ENCODE results near the gene FAM120B.
A peak's percentile ranks its signal among the peaks of the same experiment; 100 is the strongest.

FAM120B gene

DNA sequence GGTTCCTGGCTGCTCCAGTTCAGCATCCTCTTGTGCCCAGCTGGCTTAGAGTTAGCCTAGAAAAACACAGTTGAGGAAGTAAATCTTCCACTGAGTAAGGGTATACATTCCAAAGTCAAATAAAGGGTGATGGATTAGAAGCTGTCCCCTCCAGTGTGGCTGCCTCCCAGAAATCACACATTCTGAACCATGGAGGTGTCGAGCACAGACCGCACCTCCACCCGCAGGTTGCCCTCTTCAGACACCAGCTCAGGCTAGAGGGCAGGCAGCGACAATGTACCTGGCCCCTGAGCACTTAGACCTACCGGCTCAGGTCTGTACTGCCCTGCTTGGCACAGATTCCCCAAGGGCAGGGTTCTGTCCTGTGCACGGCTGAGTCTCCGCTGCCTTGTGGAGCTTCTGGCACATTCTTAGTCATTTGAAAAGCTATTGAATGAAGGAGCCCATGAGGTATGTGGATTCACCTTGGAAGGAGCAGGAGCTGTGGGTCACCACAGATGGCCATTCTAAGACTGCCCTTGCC, 118.1 kb downstream of the FAM120B start:
- DNase-seq, result no peak

DNA sequence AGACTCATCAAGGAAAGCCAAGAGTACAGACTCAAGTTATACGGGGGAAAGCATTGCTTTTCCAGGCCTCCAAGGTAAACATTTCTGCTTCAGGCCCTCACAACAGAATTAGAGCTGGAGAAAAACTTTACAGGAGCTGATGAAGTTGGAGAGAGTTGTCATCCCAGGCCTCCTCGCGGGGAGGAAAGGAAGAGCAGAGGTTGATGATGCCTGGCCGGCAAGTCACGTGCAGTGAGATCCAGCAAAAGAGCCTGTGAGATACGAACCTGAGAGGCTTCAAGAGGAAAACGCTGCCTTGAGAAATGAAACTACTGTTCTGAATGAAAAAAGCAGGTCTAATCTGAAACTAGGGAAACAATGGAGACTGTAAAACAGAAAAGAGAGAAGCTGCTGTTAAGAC, 122.9 kb downstream of the FAM120B start:
- no peak for DNase-seq

DNA sequence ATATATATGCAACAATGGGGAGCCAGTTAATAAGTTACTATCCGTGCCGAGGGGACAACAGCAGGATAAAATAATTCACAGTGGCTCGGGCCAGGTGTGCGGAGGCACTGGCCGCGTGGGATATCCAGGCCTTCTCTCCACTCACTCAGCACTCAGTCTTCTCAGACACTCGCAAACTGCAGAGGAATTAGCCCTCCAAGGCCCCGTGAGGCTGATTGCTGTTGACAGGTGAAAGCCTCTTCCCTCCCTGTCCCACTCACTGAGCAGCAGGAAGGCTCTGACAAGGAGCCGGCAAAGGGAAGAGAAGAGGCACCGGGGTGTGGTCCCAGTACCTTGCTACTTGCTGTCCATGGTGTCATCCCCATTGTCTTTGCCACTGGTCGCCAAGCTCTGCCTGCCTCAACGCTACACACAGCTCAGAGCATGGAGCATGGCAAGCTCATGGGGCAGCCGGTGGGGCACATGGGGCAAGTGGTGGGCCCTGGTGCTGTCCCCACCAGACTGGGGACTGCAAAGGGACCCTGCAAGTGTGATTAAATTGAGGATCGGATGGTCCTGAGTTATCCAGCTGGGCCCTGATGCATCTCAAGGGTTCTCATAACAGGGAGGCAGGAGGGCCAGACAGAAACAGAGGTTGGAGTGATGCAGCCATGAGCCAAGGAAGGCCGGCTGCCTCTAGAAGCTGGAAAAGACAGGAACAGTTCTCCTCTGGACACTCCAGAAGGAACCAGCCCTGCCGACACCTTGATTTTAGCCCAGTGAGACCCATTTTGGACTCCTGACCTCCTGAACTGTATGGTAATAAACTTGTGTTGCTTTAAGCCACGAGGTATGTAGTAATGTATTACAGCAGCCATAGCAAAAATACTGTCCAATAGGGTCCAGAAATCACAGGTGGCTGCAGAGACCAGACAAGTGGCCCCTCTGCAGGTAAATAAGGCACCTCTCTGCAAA, 126.9 kb downstream of the FAM120B start:
- DNase-seq, result no peak

DNA sequence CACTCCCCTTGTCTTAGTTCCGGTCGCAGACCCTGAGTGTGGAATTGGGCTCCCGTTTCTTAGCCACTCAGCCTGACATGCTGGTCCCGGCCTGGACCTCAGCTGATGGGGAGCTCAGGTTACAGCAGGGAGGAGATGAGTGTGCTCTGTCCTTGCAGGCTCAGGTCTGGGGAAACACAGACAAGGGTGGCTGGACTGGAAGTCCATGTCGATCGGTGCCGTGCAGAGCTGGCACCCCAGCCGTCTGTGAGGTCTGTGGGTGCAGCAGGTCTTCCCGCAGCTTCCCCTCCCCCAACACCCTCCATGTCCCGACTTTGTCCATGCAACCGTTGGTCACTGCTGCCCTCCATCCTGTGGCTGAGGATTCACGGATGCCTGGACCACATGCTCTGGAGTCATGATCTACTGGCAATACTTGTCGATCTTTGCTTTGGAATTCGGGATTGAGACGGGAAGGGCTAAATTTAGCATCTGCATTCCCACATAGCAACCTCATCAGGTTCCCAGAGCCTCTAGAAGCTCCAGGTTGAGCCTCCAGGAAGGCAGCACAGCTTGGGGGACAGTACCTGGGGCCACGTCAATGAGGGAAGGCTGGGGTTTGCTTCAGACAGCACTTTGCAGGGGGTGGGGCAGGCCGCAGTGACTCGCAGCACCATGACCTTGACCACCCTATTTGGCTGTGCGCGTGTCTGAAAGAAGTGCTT, 127.7 kb downstream of the FAM120B start:
- DNase-seq, result no peak

DNA sequence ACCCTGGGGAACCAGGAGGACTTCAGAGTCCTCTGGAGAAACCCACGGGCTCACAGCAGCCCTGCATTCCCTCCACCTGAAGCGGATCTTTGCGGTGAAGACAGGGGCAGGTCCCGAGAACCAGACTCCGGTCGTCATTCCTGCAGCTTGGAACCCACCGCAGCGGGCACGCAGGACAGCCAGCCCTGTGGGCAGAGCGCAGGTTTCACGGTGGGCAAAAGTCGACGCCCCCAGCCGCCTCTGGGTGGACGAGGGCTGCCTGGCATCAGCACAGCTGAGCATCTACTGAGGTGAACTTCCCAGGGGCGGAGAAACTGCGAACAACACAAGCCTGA, 128.2 kb downstream of the FAM120B start:
- DNase-seq, result no peak

DNA sequence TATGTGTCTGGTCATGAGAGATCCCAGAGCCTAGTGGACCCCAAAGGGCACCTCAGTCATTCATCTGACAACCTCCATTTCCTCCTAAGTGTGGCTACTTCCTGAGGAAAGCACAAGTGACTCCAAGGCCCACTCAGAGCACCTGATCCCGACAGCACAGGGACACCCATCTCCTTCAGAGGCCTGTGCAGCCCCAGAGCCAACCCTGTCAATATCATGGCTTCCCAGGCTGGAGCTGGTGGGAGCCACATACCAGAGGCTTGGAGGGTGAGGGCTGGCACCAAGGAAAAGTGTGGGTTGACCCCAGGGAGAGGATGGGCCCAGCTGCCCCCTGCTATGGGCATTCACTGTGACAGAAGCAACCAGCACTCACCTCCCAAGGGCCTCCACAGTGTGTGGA, 129.2 kb downstream of the FAM120B start:
- DNase-seq, result no peak

DNA sequence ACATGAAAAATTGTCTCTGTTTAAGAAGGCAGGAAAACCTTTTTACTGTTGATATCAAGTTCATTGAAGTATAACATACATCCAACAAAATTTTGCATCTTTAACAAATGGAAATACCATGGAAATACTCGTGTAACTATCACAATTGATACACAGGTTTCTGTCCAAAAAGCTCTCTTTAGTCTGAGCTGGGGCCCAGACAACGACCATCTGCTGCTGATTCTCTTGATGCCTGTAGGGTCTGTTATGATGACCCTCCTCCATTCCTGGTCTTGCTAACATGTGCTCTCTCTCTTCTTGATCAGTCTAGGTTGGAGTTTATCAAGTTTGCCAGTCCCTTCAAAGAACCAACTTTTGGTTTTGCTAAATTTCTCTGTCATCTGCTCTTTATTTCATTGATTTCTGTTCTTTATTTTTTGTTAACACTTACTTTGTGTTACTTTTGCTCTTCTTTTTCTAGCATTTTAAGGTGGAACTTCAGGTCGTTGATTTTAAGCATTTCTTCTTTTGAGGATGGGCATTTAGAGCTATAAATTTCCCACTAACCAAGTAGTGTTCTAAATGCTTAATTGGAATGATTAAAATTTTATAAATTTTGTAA, 129.8 kb downstream of the FAM120B start:
- no peak for DNase-seq

DNA sequence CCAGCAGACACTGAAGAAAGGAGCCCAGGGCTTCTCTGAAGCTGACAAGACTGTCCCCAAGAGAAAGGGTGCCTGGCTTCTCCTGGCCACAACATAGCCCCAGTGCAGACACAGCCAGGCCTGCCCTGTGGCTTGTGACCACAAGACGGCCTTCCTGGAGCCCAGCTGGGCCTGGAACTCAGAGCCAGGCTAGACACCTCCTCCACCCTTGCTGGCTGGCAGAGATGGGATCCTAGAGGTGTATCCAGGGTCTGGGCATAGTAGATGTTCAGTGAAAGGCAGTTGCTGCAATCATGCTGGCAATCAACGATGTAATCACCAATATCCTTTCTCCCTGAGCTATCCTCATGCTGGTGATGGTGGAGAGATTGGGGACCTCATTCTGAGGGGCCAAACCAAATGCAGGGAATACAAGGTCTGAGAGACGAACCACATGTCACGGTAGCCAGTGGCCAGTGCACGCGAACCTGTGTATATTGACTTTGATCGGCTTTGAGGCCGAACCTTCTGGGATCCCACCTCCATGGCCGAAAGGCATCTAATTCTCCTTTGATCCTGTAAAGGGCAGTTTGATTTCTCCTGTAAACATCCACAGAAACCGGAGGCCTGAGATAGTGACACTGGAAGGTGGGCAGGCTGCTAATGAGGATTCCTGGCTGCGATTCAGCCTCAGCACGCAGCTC, 131.3 kb downstream of the FAM120B start:
- DNase-seq, result no peak

DNA sequence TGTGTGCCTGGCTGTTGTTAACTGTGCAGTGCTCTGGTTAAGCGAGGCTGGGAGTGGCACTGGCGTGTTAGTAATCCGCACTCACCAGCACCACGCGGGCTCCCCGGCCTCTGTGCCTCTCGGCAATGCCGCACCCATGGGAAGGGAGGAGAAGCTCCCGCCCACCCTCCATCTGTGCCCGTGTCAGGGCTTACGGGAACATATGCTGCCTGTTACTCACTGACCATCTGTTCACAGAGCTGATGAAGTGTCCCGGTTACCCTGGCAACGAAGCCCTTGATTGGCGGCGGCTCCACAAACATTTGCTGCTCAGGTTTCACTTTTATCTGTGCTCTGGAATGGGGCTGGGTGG, 131.8 kb downstream of the FAM120B start:
- DNase-seq, result peak; percentile 27

DNA sequence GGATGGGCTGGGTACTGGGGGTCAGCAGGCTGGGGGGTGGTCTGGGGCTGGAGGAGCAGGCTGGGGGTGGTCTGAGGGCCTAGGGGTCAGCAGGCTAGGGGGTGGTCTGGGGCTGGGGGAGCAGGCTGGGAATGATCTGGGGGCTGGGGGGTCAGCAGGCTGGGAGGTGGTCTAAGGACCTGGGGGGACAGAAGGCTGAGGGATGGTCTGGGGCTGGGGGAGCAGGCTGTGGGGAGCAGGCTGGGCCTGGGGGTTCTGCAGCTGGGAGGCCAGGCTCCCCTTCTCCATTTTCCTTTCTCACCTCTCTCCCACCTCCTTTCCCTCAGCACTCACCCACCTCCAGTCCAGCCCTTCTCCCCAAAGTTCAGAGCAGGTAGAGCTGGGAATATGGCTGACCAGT, 132.3 kb downstream of the FAM120B start:
- DNase-seq, result no peak

DNA sequence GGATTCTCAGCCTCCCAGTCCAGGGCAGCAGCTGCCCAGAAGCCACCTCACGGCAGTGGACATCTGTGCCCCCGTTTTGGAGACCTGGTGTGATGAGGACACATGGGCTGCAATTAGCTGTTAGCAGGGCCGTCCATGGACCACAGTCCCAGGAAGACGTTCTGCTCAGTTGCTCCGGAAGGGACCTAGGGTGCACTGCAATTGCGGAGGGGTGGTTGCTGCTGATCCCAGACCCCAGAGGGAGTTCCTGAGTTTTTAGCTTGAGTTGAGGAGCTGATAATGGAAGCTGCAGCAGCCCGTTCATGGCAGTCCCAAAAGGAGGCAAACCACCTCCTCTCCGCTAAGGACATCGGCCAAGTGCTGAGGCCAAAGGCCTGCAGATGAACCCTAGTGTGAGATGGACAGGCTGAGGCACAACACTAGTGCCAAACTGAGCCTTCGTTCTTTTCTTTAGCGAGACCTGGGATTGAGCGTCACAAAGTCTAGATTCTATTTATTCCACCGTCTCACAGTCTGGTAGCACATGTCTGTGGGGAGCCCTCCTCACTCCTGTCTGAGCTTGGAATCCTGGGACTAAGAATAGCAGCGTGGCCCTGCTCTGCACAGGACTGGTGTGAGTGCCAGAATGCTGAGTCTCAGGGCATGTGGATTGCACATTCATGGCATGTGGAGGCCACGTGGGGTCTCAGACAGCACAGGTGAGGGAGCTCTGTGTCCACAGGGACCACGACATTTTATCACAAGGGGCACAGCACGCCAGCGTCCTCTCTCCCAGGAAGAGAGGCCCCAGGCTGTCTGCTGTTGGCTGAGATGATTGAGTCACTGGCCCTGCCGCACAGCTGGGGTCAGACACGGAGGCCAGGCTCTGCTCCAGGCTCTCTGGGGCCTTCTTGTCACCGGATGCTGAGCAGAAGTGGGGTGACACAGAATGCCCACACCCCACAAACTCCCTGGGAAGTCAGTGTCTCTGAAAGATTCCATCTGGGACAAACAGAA, 133.1 kb downstream of the FAM120B start:
- no peak for DNase-seq

DNA sequence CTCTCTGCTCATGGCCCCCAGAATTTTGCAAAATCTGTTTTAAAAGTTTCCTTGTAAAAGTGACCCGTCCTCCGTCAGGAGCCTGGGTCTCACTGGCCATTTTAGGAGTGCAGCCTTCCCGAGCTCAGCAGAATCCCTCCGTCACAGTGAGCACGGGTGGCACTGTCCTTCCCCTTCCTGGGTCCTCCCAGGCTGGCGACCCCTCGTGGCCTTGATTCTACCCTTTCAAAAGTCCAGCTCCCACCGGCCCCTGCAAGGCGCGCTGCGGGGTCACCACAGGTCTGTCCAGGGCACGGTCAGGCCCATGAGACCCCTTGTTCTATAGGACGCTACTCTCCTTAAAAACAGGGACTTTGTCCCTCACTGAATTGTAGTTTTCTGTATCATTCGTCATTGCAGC, 133.9 kb downstream of the FAM120B start:
- no peak for DNase-seq

DNA sequence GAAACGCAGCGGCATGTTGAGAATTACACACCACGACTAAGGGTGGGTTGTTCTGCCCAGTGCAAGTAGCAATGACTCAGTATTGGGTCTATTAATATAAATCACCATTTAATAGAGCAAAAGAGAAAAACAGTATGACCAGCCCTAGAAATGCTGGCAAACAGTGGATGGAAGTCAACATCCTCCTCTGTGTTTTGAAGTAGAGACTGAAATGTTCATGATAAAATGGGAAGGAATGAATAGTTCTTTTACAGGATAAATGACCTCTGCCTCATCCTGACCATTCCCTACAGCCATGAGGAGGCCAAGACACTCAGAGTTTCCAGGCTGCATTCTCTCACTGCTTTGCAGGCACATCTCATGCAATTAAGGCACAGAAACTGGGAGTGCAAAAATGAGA, 134.8 kb downstream of the FAM120B start:
- DNase-seq, result no peak

DNA sequence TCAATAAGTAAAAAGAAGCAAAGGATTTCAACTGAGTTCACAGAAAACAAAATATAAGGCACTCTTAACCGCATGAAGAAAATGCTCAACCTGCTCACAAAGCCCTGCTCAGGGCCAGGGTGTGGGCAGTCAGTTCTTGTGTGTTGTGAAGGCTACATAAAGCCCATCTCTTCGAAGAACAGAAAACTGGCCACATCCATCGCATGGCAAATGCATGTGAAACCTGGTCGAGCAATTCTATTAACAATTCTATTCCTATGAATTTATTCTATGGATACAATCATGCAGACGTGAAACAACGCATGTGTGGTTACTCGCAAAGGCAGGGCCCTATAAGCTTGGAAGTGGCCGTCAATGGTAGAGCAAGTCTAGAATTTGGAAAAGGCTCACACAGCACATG, 136.0 kb downstream of the FAM120B start:
- no peak for DNase-seq

DNA sequence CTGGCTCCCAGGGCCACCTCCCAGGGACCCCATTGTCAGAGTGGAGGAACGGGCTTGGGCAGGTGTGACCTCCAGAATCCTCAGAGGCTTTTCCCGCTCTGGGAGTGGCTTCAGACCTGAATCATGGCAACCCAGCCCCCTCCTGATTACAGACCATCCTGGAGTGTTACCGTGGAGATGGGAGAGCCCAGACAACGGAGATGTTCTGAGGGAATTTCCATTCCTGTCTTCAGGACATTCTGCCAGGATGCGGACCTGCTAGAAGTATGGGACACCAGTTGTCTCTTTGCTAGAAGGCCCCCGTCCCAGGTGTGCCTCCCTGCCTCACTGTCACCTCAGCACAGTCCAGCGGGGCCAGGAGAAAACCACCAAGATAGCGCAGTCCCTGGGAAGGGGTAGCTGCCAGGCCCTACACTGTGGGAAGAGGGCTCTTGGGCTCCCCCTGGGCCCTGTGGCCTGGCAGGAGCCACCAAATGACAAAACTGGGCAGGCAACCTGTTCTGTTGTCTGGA, 136.6 kb downstream of the FAM120B start:
- no peak for DNase-seq

DNA sequence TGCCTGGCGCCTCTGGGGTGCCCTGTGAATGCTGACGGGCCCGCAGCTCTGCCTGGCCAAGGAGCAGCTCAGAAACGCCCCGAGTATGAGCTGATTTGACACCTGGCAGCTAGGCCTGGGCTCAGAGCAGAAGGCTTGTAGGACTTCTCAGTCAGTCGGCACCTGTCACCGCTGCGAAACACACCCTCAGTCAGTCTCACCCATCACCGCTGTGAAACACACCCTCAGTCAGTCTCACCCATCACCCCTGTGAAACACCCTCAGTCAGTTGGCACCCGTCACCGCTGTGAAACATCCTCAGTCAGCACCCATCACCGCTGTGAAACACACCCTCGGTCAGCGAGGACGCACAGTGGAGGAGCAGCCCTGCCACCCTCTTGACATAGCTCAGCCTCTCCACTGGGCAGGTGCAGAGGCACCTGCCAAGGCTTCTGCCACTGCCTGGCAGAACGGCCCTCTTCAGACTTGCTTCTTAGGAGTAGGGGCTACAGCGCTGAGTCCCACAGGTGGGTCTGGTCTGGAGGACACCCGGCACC, 137.6 kb downstream of the FAM120B start:
- no peak for DNase-seq

DNA sequence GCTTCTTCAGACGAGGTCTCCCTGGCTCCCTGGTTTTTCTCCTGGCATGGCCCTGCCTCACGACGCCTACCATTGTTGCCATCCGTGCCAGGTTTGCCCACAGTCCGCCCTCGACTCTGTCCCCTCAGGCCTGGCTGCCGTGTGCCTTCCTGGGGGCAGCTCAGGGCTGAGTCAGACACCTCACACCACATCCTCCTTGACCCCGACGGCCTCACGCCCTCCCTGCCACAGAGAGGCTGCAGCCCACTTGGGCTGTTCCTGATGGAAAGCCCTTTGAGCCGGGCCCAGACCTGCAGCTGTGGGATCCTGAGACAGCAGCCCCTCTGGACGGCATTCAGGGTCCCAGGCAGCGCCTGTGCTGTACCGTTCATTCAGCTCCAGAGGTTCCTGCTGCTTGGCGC, 138.3 kb downstream of the FAM120B start:
- no peak for DNase-seq

DNA sequence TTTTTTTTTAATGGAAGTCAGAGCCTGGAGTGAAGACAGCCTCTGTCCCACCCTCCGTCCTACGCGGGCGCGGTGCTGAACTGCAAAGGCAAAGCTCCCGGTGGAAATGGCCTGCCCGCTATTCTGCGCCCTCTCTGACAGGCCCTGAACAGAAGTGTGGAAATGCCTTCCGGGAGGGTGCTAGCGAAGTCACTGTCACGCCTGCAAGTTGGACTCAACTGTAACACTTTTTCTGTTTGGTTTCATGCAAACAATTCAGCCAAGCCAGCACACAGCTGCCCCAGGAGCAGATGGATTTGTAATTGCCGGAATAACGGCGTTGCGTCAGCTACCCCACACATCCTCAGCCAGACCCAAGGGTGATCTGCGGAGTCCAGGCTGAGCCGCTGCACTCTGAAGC, 138.9 kb downstream of the FAM120B start:
- DNase-seq, result no peak

DNA sequence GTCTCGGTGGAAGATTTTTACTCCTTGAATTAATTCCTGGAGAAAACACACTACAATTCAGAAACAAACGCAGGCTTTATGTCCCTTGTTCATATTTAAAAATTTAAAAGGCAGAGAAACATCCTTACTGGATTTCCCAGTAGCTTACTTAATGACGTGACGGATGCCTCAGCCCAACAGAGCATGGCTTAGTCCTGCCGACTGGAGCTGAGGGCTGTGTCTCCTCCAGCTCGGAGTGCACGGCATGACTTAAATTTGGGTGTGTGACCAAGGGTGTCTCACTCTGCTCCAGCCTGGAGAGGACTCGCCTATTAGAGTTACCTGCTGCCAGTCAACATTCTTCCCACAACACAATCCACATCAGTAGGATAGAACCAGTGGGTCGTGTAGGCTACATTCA, 139.4 kb downstream of the FAM120B start:
- DNase-seq, result no peak

DNA sequence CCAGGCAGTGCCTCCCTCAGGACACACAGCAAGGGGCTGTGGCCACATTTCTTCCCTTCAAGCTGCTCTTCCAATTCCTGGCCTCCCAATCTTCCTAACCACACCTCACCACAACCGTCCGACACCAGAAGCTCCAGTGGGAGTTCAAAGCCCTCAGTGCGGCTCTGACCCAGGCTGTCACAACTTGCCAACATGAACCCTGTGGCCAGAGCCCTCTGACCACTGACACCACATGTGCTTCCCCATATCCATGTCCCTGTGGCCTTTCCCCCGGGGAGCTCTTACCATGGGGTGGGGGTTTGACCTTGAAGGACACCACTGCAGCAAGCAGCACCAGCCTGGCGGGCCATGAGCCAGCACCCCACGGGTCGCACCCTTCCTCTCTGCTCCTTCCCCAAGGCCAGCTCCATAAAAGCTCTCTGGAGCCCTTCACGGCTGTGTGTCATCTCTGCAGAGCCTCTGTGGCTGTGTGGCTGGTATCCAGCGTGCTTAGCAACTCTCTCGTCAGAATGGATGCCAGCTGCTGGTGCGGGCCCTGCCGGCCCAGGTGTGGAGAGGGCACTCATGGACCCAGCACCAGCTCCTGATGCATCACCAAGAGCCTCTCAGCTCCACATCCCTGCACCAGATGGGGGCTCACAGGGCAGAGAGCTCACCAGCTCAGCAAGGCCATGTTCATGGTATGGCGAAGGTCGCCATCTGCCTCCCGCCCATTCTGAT, 140.4 kb downstream of the FAM120B start:
- no peak for DNase-seq

DNA sequence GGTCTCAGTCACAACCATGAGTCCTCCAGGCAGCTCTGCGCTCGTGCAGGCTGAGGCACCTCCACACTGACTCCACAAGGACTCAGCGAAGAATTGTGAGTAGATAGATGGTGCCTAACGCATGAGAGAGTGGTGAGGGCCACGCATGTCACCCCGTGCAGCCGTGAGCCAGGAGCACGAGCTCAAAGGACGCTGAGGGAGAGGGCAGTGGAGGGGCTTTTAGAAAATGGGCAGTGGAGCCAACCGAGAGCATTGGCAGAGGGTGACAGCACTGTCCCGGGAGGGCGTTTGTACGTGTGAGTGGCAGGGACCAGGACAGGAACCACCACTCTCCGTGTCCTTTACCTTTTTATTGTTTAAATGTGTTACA, 141.0 kb downstream of the FAM120B start:
- no peak for DNase-seq
